Metanephros (tissue), 1 donor: Measurements from ENCODE around the gene PSMA5. TPM values are rescaled to one million over a fixed set of nuclear protein-coding genes. Genes with fewer than 3 reads are reported as not detected.

ENCODE experiments used
- total RNA-seq: library from RNA; depleted of rRNA; stranded (reverse); fragments of >200 nt; gene quantifications from one replicate; pipeline ENCODE4 v1.2.3, GENCODE V29; 2014

PSMA5 gene
- 23.8 TPM for total RNA-seq

GRCh38 chr1:109426281-109427170, at the start of gene PSMA5:
Gene PSMA5 (minus strand): TSS chr1:109426448. CDS start chr1:109426330, 118 bp downstream.

GRCh38 chr1:109466452-109467300, 40.4 kb upstream of the PSMA5 start, which contains the start of gene SYPL2:
Gene SYPL2 (plus strand): TSS chr1:109466546. CDS start chr1:109466844, 298 bp downstream.

GRCh38 chr1:109397581-109398342, 28.5 kb downstream of the PSMA5 start, which contains the start of gene SORT1:
Gene SORT1 (minus strand): TSS chr1:109397918. CDS start chr1:109397892, 26 bp downstream.

Other genes starting within 250 kb of the PSMA5 start
- gene SARS1, start 212.5 kb downstream of the PSMA5 start, total RNA-seq: 84.2 TPM
- gene CELSR2, start 176.9 kb downstream of the PSMA5 start, total RNA-seq: 31.0 TPM
- 8.1 TPM for gene PSRC1, start 143.3 kb downstream of the PSMA5 start, total RNA-seq
- not detected for gene MYBPHL, start 119.4 kb downstream of the PSMA5 start, total RNA-seq
- gene SORT1, start 28.5 kb downstream of the PSMA5 start, total RNA-seq: 52.5 TPM
- 25.6 TPM for gene SYPL2, start 40.1 kb upstream of the PSMA5 start, total RNA-seq
- 6.0 TPM for gene ATXN7L2, start 57.5 kb upstream of the PSMA5 start, total RNA-seq
- gene CYB561D1, start 67.6 kb upstream of the PSMA5 start, total RNA-seq: 6.3 TPM
- 7.6 TPM for gene AMIGO1, start 83.3 kb upstream of the PSMA5 start, total RNA-seq
- 0.35 TPM for gene GPR61, start 113.4 kb upstream of the PSMA5 start, total RNA-seq
- gene GNAI3, start 122.2 kb upstream of the PSMA5 start, total RNA-seq: 8.3 TPM
- not detected for gene GNAT2, start 193.2 kb upstream of the PSMA5 start, total RNA-seq
- gene AMPD2, start 193.4 kb upstream of the PSMA5 start, total RNA-seq: 66.7 TPM
- 33.1 TPM for gene GSTM4, start 229.7 kb upstream of the PSMA5 start, total RNA-seq
- gene GSTM2, start 241.6 kb upstream of the PSMA5 start, total RNA-seq: 102 TPM